HK-2 (cell line): ENCODE measurements around the gene ALDH8A1.

Source experiments
- DNase-seq: peaks from one replicate; pipeline ENCODE4 v3.0.0-alpha.2; 2018; ENCODE audit not compliant: unreplicated experiment

ALDH8A1 gene

GRCh38 chr6:134873500-134874388 is 76.2 kb downstream of the ALDH8A1 start:
- DNase-seq, result no peak

- DNase-seq, result no peak
Observed at GRCh38 chr6:134870677-134871498, 79.0 kb downstream of the ALDH8A1 start.

- DNase-seq, result no peak
Observed at GRCh38 chr6:134868812-134869211, 81.1 kb downstream of the ALDH8A1 start.
